Neural cell (in vitro differentiated cells): ENCODE results near the gene FHIT.

Source experiments
- EP300 ChIP-seq: fragments of 450-650 bp; conservative IDR thresholded peaks from 2 replicates; pipeline ENCODE4 v1.6.1; 2014; ENCODE audit warnings: antibody characterized with exemption, mild to moderate bottlenecking, moderate library complexity; ENCODE audit not compliant: poor library complexity, severe bottlenecking
- EZH2 ChIP-seq: fragments of 200-600, 300-800 bp; shearing (Covaris generic), sonication (generic); IDR thresholded peaks from 2 replicates; pipeline ENCODE4 v1.6.1; 2014; ENCODE audit warnings: antibody characterized with exemption, low read length, borderline replicate concordance, mild to moderate bottlenecking; ENCODE audit not compliant: insufficient read depth, poor library complexity, severe bottlenecking
- SMC3 ChIP-seq: fragments of 450-650 bp; conservative IDR thresholded peaks from 2 replicates; pipeline ENCODE4 v1.6.1; 2014; ENCODE audit warnings: antibody characterized with exemption, mild to moderate bottlenecking, moderate library complexity; ENCODE audit not compliant: poor library complexity
- TAF1 ChIP-seq: IDR thresholded peaks from 2 replicates; pipeline ENCODE4 v1.6.1; 2012; ENCODE audit warnings: low read depth
- TF ChIP-seq, protein P1 (sequence below): fragments of 450-650 bp; IDR thresholded peaks from 2 replicates; pipeline ENCODE4 v1.5.1; 2014; ENCODE audit warnings: antibody characterized with exemption, mild to moderate bottlenecking, moderate library complexity; ENCODE audit not compliant: poor library complexity, severe bottlenecking

DNA sequence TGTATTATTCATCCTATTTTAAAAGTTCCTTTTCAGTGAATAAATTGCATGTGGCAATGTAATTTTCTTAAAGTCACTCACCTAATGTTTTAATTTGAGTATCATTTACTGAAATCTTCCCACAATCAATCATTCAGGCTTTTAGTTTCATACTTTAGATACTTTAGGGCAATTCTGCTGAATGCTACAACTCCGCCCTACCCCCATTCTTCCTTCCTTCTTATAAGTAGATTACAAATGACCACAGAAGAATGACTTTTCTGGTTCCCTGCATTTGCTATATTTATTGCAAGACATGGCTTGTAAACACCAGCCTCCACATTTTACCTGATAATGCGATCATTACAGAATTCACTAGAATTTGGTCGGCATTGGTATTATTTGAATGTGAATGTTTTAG lies 1061.9 kb downstream of the FHIT start:
- TF ChIP-seq, protein P1, sequence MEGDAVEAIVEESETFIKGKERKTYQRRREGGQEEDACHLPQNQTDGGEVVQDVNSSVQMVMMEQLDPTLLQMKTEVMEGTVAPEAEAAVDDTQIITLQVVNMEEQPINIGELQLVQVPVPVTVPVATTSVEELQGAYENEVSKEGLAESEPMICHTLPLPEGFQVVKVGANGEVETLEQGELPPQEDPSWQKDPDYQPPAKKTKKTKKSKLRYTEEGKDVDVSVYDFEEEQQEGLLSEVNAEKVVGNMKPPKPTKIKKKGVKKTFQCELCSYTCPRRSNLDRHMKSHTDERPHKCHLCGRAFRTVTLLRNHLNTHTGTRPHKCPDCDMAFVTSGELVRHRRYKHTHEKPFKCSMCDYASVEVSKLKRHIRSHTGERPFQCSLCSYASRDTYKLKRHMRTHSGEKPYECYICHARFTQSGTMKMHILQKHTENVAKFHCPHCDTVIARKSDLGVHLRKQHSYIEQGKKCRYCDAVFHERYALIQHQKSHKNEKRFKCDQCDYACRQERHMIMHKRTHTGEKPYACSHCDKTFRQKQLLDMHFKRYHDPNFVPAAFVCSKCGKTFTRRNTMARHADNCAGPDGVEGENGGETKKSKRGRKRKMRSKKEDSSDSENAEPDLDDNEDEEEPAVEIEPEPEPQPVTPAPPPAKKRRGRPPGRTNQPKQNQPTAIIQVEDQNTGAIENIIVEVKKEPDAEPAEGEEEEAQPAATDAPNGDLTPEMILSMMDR: no peak
- TF ChIP-seq SMC3: no peak
- no peak for TF ChIP-seq EP300
- no peak for TF ChIP-seq EZH2
- no peak for TF ChIP-seq TAF1
